ENCODE data around the gene WDFY2. TPM values are rescaled to one million over a fixed set of nuclear protein-coding genes. Genes with fewer than 3 reads are reported as not detected.

WDFY2 gene
- total and polyA plus RNA-seq, 10 of the 15 experiments (the other 5 are each of a cell fraction or from before 2014, with no cell fraction given), result 2.1 to 13.0 (median 8.1) TPM

GRCh38 chr13:51814825-51815650, 230.8 kb downstream of the WDFY2 start (continued):
- TF ChIP-seq, protein P1, sequence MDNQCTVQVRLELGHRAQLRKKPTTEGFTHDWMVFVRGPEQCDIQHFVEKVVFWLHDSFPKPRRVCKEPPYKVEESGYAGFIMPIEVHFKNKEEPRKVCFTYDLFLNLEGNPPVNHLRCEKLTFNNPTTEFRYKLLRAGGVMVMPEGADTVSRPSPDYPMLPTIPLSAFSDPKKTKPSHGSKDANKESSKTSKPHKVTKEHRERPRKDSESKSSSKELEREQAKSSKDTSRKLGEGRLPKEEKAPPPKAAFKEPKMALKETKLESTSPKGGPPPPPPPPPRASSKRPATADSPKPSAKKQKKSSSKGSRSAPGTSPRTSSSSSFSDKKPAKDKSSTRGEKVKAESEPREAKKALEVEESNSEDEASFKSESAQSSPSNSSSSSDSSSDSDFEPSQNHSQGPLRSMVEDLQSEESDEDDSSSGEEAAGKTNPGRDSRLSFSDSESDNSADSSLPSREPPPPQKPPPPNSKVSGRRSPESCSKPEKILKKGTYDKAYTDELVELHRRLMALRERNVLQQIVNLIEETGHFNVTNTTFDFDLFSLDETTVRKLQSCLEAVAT (IDR thresholded peaks at IDR 0.05), result no peak

- POLR2A ChIA-PET, result interaction anchor here (0.6 to 1.3 kb wide), 5 partner anchors 10 to 378 kb away, joined by 3 to 4 read pairs (median 3); no protein-coding TSS in a partner anchor
- RAD21 ChIA-PET (ENCODE audit: unreplicated experiment), result interaction anchor here (0.7 to 6.5 kb wide), 16 partner anchors 10 to 635 kb away, joined by 3 to 75 read pairs (median 4); partner anchors contain the start of genes ALG11, INTS6 and VPS36
- SMC1A ChIA-PET (ENCODE audit: uncharacterized antibody, unreplicated experiment), result interaction anchor here (0.7 to 5.0 kb wide), 24 partner anchors 8 to 456 kb away, joined by 3 to 85 read pairs (median 6); partner anchors contain the start of gene NEK5
- Histone ChIP-seq H3K9me3 (replicated peaks; ENCODE audit: control insufficient read depth, insufficient read depth, low read length) (no peaks in the 10 kb centered on the region), H4K20me1 (ENCODE audit: control insufficient read depth, insufficient read depth) (no peaks in the 10 kb centered on the region), H3K9ac (ENCODE audit: control insufficient read depth, insufficient read depth, low read length) (no peak overlapping the region), H3K27ac (ENCODE audit: control insufficient read depth, insufficient read depth) (no peak overlapping the region), H3K4me1 (ENCODE audit: control insufficient read depth, insufficient read depth, low read length) (peaks cover 32% of the 10 kb centered on the region), H3K4me2 (ENCODE audit: control insufficient read depth, insufficient read depth) (no peak overlapping the region), H3K4me3 (no peak overlapping the region), H3K27me3 (replicated peaks in 1 of 2; ENCODE audit: control insufficient read depth in 2 of 2, insufficient read depth in 2 of 2, low read length in 1 of 2) (no peaks in the 10 kb centered on the region), H3K79me2 (ENCODE audit: control insufficient read depth, insufficient read depth, low read length) (no peaks in the 10 kb centered on the region), H3K36me3 (ENCODE audit: control insufficient read depth in 2 of 2, insufficient read depth in 2 of 2, low read length in 1 of 2) (no peaks in the 10 kb centered on the region), H2AFZ (ENCODE audit: control insufficient read depth, low read depth, low read length) (no peak overlapping the region)
- no peak for DNase-seq (ENCODE audit: low read depth, low spot score)
- no TSS peak for BruUV-seq (replicated peaks)
- intact Hi-C loops (cut with micrococcal nuclease; ENCODE audit: unreplicated experiment) (loop anchor here (1.0 to 10.0 kb wide), 6 partner anchors 16 to 639 kb away; partner anchors contain the start of genes CKAP2 and VPS36), in situ Hi-C loops (cut with MboI) (no loop called here)
- CTCF ChIA-PET, result interaction anchor here (0.5 to 5.0 kb wide), 40 partner anchors 7 to 691 kb away, joined by 3 to 180 read pairs (median 6); partner anchors contain the start of genes ALG11, CCDC70, NEK5 and TMEM272
- no peak for ATAC-seq
- WGBS (ENCODE audit: insufficient coverage, insufficient replicate concordance, low lambda C conversion rate, missing lambda C conversion rate), result 66% methylated on average over 11 of the region's 11 CpGs
- no peak for FAIRE-seq
- no peak for TF ChIP-seq EED (IDR thresholded peaks at IDR 0.05; ENCODE audit: low read depth)
- TF ChIP-seq ZNF622 (IDR thresholded peaks at IDR 0.05), result no peak
- TF ChIP-seq POU2F2 (IDR thresholded peaks at IDR 0.05; ENCODE audit: borderline replicate concordance, low read depth, low read length), result no peak
- no peak for TF ChIP-seq MEF2B (IDR thresholded peaks at IDR 0.05; ENCODE audit: partially characterized antibody, poor library complexity, severe bottlenecking)
- TF ChIP-seq, protein P2, sequence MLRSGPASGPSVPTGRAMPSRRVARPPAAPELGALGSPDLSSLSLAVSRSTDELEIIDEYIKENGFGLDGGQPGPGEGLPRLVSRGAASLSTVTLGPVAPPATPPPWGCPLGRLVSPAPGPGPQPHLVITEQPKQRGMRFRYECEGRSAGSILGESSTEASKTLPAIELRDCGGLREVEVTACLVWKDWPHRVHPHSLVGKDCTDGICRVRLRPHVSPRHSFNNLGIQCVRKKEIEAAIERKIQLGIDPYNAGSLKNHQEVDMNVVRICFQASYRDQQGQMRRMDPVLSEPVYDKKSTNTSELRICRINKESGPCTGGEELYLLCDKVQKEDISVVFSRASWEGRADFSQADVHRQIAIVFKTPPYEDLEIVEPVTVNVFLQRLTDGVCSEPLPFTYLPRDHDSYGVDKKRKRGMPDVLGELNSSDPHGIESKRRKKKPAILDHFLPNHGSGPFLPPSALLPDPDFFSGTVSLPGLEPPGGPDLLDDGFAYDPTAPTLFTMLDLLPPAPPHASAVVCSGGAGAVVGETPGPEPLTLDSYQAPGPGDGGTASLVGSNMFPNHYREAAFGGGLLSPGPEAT (IDR thresholded peaks at IDR 0.05; ENCODE audit: low read depth), result no peak
- no peak for TF ChIP-seq CHD4 (IDR thresholded peaks at IDR 0.05)
- no peak for TF ChIP-seq HDAC2 (IDR thresholded peaks at IDR 0.05)
- TF ChIP-seq BCL11A (IDR thresholded peaks at IDR 0.05; ENCODE audit: low read depth, low read length), result no peak
- TF ChIP-seq SMC3 (IDR thresholded peaks at IDR 0.05; ENCODE audit: borderline replicate concordance, low read length), result no peak
- TF ChIP-seq MYC (IDR thresholded peaks at IDR 0.05; ENCODE audit: insufficient read depth, insufficient read length, insufficient replicate concordance, low read length, severe bottlenecking), result no peak
- no peak for TF ChIP-seq BMI1 (IDR thresholded peaks at IDR 0.05; ENCODE audit: borderline replicate concordance)
- TF ChIP-seq CHD1 (IDR thresholded peaks at IDR 0.05; ENCODE audit: low read depth, low read length), result no peak
- TF ChIP-seq KLF5 (IDR thresholded peaks at IDR 0.05; ENCODE audit: partially characterized antibody), result no peak
Observed at GRCh38 chr13:51815848-51816247, 231.6 kb downstream of the WDFY2 start.

Measured in GM12878 (cell line).